Smooth muscle cell (in vitro differentiated cells): ENCODE data around the gene CAMKK2. TPM values are rescaled to one million over a fixed set of nuclear protein-coding genes. Genes with fewer than 3 reads are reported as not detected.
"Not testable (repeated sequence)": the region's sequence is repeated elsewhere in the genome, so short reads cannot be mapped to it uniquely, and the experiment has no call there.

Experiments used
- DNase-seq: peaks from one replicate; lab custom pipeline; 2025; ENCODE audit not compliant: unreplicated experiment; lab: John Stamatoyannopoulos, UW
- H2AFZ ChIP-seq: fragments of 200-600 bp; sonication (generic); 2 replicates; pipeline ENCODE4 v1.6.0; 2016; ENCODE audit warnings: antibody characterized with exemption, low read depth, mild to moderate bottlenecking
- H3F3A ChIP-seq: fragments of 200-600 bp; sonication (generic); 2 replicates; pipeline ENCODE4 v1.6.0; 2017; ENCODE audit warnings: antibody characterized with exemption, low read depth
- H3K27ac ChIP-seq: fragments of 200-600 bp; sonication (generic); 2 replicates; pipeline ENCODE4 v1.5.1; 2016; ENCODE audit warnings: low read depth, mild to moderate bottlenecking
- H3K27me3 ChIP-seq: fragments of 200-600 bp; sonication (generic); 2 replicates; pipeline ENCODE4 v1.6.1; 2016; ENCODE audit warnings: low read depth, mild to moderate bottlenecking
- H3K36me3 ChIP-seq: fragments of 200-600 bp; sonication (generic); 2 replicates; pipeline ENCODE4 v1.5.1; 2016; ENCODE audit warnings: low read depth
- H3K4me1 ChIP-seq: fragments of 200-600 bp; sonication (generic); 2 replicates; pipeline ENCODE4 v1.5.1; 2016; ENCODE audit warnings: low read depth
- H3K4me2 ChIP-seq: fragments of 200-600 bp; sonication (generic); 2 replicates; pipeline ENCODE4 v1.6.0; 2016; ENCODE audit warnings: mild to moderate bottlenecking
- H3K4me3 ChIP-seq: fragments of 200-600 bp; sonication (generic); 2 replicates; pipeline ENCODE4 v1.5.1; 2016; ENCODE audit warnings: mild to moderate bottlenecking
- H3K79me2 ChIP-seq: fragments of 200-600 bp; sonication (generic); 2 replicates; pipeline ENCODE4 v1.6.0; 2016; ENCODE audit warnings: low read depth, mild to moderate bottlenecking
- H3K9ac ChIP-seq: fragments of 200-600 bp; sonication (generic); 2 replicates; pipeline ENCODE4 v1.6.0; 2016; ENCODE audit warnings: low read depth
- H3K9me3 ChIP-seq: fragments of 200-600 bp; sonication (generic); replicated peaks from 2 replicates; pipeline ENCODE4 v1.5.1; 2016; ENCODE audit warnings: low read depth
- H4K20me1 ChIP-seq: fragments of 200-600 bp; sonication (generic); 2 replicates; pipeline ENCODE4 v1.6.0; 2016; ENCODE audit warnings: low read depth
- WGBS: methylation state at CpG from one replicate; pipeline ENCODE4 v1.1.7; 2016; ENCODE audit warnings: low lambda C conversion rate; 5-methylcytosine and 5-hydroxymethylcytosine counted together
- polyA plus RNA-seq: library from polyadenylated mRNA; unstranded; fragments of >200 nt; fragmentation: Nextera tagmentation; extraction: Ambion mirVana; gene quantifications from 2 replicates; pipeline ENCODE4 v1.2.1, GENCODE V29; 2016
- total RNA-seq: library from RNA; depleted of rRNA; stranded (reverse); fragments of >200 nt; gene quantifications from 2 replicates; pipeline ENCODE4 v1.2.3, GENCODE V29; 2014
- TF ChIP-seq, protein P1 (sequence below): fragments of 200-600 bp; sonication (generic); IDR thresholded peaks from 2 replicates; pipeline ENCODE4 v1.5.1; 2017; ENCODE audit warnings: borderline replicate concordance, mild to moderate bottlenecking, antibody characterized with exemption; ENCODE audit not compliant: insufficient read depth, poor library complexity, severe bottlenecking

CAMKK2 gene
- total and polyA plus RNA-seq, 2 experiments from 2014 or later = 13.3 to 23.4 TPM

DNA sequence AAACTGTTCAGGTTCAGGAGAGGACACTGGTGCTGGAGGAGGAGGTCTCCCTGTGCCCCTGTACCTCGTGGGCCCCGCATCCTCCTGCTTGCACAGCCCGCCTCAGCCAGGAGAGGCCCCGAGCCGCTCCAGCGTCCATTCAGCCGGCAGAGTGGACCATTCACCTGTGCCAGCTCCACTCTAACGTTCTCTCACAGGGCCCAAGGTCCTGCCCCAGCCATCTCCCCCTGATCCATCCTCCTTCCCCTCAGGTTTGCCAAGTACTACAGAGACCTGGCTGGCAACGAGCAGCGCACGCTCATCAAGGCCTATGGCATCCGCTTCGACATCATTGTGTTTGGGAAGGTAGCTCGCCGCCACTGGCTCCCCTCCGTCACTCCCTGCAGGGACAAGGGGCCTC, 64.3 kb downstream of the CAMKK2 start:
- no peak overlapping the region for H3K27ac ChIP-seq
- no peak overlapping the region for H2AFZ ChIP-seq
- TF ChIP-seq, protein P1, sequence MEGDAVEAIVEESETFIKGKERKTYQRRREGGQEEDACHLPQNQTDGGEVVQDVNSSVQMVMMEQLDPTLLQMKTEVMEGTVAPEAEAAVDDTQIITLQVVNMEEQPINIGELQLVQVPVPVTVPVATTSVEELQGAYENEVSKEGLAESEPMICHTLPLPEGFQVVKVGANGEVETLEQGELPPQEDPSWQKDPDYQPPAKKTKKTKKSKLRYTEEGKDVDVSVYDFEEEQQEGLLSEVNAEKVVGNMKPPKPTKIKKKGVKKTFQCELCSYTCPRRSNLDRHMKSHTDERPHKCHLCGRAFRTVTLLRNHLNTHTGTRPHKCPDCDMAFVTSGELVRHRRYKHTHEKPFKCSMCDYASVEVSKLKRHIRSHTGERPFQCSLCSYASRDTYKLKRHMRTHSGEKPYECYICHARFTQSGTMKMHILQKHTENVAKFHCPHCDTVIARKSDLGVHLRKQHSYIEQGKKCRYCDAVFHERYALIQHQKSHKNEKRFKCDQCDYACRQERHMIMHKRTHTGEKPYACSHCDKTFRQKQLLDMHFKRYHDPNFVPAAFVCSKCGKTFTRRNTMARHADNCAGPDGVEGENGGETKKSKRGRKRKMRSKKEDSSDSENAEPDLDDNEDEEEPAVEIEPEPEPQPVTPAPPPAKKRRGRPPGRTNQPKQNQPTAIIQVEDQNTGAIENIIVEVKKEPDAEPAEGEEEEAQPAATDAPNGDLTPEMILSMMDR = no peak
- H4K20me1 ChIP-seq = no peaks in the 10 kb centered on the region
- no peaks in the 10 kb centered on the region for H3K36me3 ChIP-seq
- no peaks in the 10 kb centered on the region for H3K9me3 ChIP-seq
- 95% methylated on average over 16 of the region's 16 CpGs for WGBS
- no peak overlapping the region for H3K9ac ChIP-seq
- no peak overlapping the region for H3K4me3 ChIP-seq
- H3F3A ChIP-seq = no peaks in the 10 kb centered on the region
- no peak for DNase-seq
- no peak overlapping the region for H3K4me2 ChIP-seq
- H3K4me1 ChIP-seq = no peaks in the 10 kb centered on the region
- H3K27me3 ChIP-seq = no peaks in the 10 kb centered on the region
- no peaks in the 10 kb centered on the region for H3K79me2 ChIP-seq

DNA sequence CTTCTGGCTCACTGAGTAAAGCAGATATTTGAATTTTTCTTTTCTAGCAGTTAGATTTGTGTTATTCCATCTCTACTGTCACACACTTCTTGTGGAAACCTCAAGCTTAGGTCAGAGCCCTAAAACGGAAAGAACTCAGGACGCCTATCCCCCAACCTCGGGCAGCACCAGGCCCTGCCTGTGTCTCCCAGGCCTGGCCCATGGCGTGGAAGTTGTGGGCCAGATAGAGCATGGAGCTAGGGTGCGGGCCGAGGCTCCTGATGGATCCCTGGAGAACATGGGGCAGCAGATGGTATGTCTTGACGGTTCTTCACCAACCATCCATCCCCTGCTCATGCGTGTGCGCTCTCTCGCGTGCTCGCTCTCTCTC, 66.0 kb downstream of the CAMKK2 start:
- Histone ChIP-seq H3K36me3 (no peaks in the 10 kb centered on the region), H3F3A (no peaks in the 10 kb centered on the region), H4K20me1 (no peaks in the 10 kb centered on the region), H3K27me3 (no peaks in the 10 kb centered on the region), H3K79me2 (no peaks in the 10 kb centered on the region), H3K9me3 (no peaks in the 10 kb centered on the region), H3K4me1 (no peaks in the 10 kb centered on the region), H3K27ac (no peak overlapping the region), H3K4me2 (no peak overlapping the region), H3K4me3 (no peak overlapping the region), H2AFZ (no peak overlapping the region), H3K9ac (no peak overlapping the region)
- 93% methylated on average over 12 of the region's 12 CpGs for WGBS
- TF ChIP-seq, protein P1 = no peak
- DNase-seq = no peak

DNA sequence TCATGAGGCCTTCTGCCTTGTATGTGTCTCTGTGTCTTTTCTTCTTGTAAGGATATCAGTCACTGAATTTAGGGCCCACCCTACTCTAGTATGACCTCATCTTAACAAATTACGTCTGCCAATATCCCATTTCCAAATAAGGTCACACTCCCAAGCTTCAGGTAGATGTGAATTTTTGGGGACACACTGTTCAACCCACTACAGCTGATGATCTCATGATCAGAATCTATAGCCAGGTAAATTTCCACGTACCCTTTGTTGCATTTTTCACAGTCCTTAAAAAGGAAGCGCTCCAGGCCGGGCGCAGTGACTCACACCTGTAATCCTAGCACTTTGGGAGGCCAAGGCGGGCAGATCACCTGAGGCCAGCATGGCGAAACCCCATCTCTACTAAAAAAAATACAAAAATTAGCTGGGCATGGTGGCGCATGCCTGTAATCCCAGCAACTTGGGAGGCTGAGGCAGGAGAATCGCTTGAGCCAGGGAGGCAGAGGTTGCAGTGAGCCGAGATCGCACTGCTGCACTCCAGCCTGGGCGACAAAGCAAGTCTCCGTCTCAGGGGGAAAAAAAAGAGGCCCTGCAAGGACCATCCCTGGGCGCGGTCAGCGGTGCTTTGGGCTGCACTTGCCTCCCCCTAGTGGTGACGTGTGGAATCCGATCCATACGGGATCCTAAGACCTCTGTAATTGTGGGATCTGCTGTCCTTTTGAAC, 66.5 kb downstream of the CAMKK2 start:
- Histone ChIP-seq H3K27ac (peak overlapping the region; percentile 44), H3K4me2 (peak overlapping the region; percentile 38)
- H4K20me1 ChIP-seq, H3K79me2 ChIP-seq, H3K36me3 ChIP-seq, H3K9me3 ChIP-seq, H3F3A ChIP-seq, H3K4me3 ChIP-seq, H3K9ac ChIP-seq, H3K4me1 ChIP-seq, H3K27me3 ChIP-seq, H2AFZ ChIP-seq: not testable (repeated sequence)
- peak; percentile 26 for DNase-seq
- WGBS = 35% methylated on average over 19 of the region's 19 CpGs
- TF ChIP-seq, protein P1 = peak; percentile 87
